ENCODE measurements around the gene CENPV. TPM values are rescaled to one million over a fixed set of nuclear protein-coding genes. Genes with fewer than 3 reads are reported as not detected.
"Not testable (repeated sequence)": the region's sequence is repeated elsewhere in the genome, so short reads cannot be mapped to it uniquely, and the experiment has no call there.

The CENPV gene
- total and polyA plus RNA-seq, 2 donors from 2014 or later: 9.0 to 42.3 TPM

- DNase-seq (no peak), FAIRE-seq (no peak)
- H3K4me1 ChIP-seq (ENCODE audit: control insufficient read depth in 2 of 3, insufficient read depth in 2 of 3, low read depth in 1 of 3, low read length in 3 of 3): peaks cover 0 to 2% (median 2%) of the 10 kb centered on the region in 3 donors
- H3K36me3 ChIP-seq (ENCODE audit: control insufficient read depth in 2 of 3, insufficient read depth in 3 of 3, low read length in 3 of 3): peaks cover 0 to 3% (median 2%) of the 10 kb centered on the region in 3 donors
- H3K27me3 ChIP-seq (ENCODE audit: control insufficient read depth, insufficient read depth, low read length): no peaks in the 10 kb centered on the region
- no peaks in the 10 kb centered on the region for H3K9me3 ChIP-seq (ENCODE audit: control insufficient read depth in 2 of 3, insufficient read depth in 1 of 3, low read length in 3 of 3)
- H3K4me3 ChIP-seq (ENCODE audit: low read length in 3 of 3): no peak overlapping the region
- H3K9ac ChIP-seq (ENCODE audit: low read length in 3 of 3): no peak overlapping the region
- no peak overlapping the region for H3K27ac ChIP-seq (ENCODE audit: low read depth in 2 of 2, low read length in 2 of 2)
- intact Hi-C loops (cut with DNase I): no loop called here
- TF ChIP-seq CTCF (IDR thresholded peaks at IDR 0.05; ENCODE audit: borderline replicate concordance, extremely low read depth, insufficient read depth): no peak
These were observed 39.1 kb downstream of the CENPV start for GRCh38 chr17:16314189-16314588.

GRCh38 chr17:16313139-16314090 lies 39.9 kb downstream of the CENPV start:
- Histone ChIP-seq H3K9ac (ENCODE audit: low read length in 3 of 3) (no peak overlapping the region), H3K4me3 (ENCODE audit: low read length in 3 of 3) (no peak overlapping the region), H3K27ac (ENCODE audit: low read depth in 2 of 2, low read length in 2 of 2) (peak overlapping the region in 1 of 2 donors; percentile 15), H3K36me3 (ENCODE audit: control insufficient read depth in 2 of 3, insufficient read depth in 3 of 3, low read length in 3 of 3) (peaks cover 0 to 3% (median 2%) of the 10 kb centered on the region in 3 donors), H3K27me3 (ENCODE audit: control insufficient read depth, insufficient read depth, low read length) (no peaks in the 10 kb centered on the region), H3K9me3 (ENCODE audit: control insufficient read depth in 2 of 3, insufficient read depth in 1 of 3, low read length in 3 of 3) (no peaks in the 10 kb centered on the region), H3K4me1 (ENCODE audit: control insufficient read depth in 2 of 3, insufficient read depth in 2 of 3, low read depth in 1 of 3, low read length in 3 of 3) (peaks cover 0 to 2% (median 2%) of the 10 kb centered on the region in 3 donors)
- DNase-seq (peak in 2 of 5 donors; percentile 40 to 52), FAIRE-seq (no peak)
- no peak for TF ChIP-seq CTCF (IDR thresholded peaks at IDR 0.05; ENCODE audit: borderline replicate concordance, extremely low read depth, insufficient read depth)
- intact Hi-C loops (cut with DNase I): no loop called here

GRCh38 chr17:16312061-16312460 lies 41.2 kb downstream of the CENPV start:
- FAIRE-seq; H3K4me1 ChIP-seq (ENCODE audit: control insufficient read depth in 2 of 3, insufficient read depth in 2 of 3, low read depth in 1 of 3, low read length in 3 of 3); H3K36me3 ChIP-seq (ENCODE audit: control insufficient read depth in 2 of 3, insufficient read depth in 3 of 3, low read length in 3 of 3); H3K9ac ChIP-seq (ENCODE audit: low read length in 3 of 3); H3K27ac ChIP-seq (ENCODE audit: low read depth in 2 of 2, low read length in 2 of 2); H3K4me3 ChIP-seq (ENCODE audit: low read length in 3 of 3); H3K9me3 ChIP-seq (ENCODE audit: control insufficient read depth in 2 of 3, insufficient read depth in 1 of 3, low read length in 3 of 3); intact Hi-C loops (cut with DNase I); H3K27me3 ChIP-seq (ENCODE audit: control insufficient read depth, insufficient read depth, low read length): not testable (repeated sequence)
- DNase-seq: peak in 1 of 5 donors; percentile 74

- TF ChIP-seq CTCF (IDR thresholded peaks at IDR 0.05; ENCODE audit: borderline replicate concordance, extremely low read depth, insufficient read depth): no peak
- Histone ChIP-seq H3K4me3 (ENCODE audit: low read length in 3 of 3) (no peak overlapping the region), H3K36me3 (ENCODE audit: control insufficient read depth in 2 of 3, insufficient read depth in 3 of 3, low read length in 3 of 3) (peaks cover 0 to 7% (median 2%) of the 10 kb centered on the region in 3 donors), H3K4me1 (ENCODE audit: control insufficient read depth in 2 of 3, insufficient read depth in 2 of 3, low read depth in 1 of 3, low read length in 3 of 3) (peaks cover 0 to 2% (median 0%) of the 10 kb centered on the region in 3 donors), H3K9ac (ENCODE audit: low read length in 3 of 3) (no peak overlapping the region), H3K27me3 (ENCODE audit: control insufficient read depth, insufficient read depth, low read length) (no peaks in the 10 kb centered on the region), H3K27ac (ENCODE audit: low read depth in 2 of 2, low read length in 2 of 2) (no peak overlapping the region), H3K9me3 (ENCODE audit: control insufficient read depth in 2 of 3, insufficient read depth in 1 of 3, low read length in 3 of 3) (no peaks in the 10 kb centered on the region)
- intact Hi-C loops (cut with DNase I): no loop called here
- DNase-seq (no peak), FAIRE-seq (no peak)
These were observed 47.1 kb downstream of the CENPV start for GRCh38 chr17:16306211-16306610.

All from kidney (tissue), 14 donors.